Measurements from ENCODE around the gene C10orf71.

C10orf71 gene, protein sequence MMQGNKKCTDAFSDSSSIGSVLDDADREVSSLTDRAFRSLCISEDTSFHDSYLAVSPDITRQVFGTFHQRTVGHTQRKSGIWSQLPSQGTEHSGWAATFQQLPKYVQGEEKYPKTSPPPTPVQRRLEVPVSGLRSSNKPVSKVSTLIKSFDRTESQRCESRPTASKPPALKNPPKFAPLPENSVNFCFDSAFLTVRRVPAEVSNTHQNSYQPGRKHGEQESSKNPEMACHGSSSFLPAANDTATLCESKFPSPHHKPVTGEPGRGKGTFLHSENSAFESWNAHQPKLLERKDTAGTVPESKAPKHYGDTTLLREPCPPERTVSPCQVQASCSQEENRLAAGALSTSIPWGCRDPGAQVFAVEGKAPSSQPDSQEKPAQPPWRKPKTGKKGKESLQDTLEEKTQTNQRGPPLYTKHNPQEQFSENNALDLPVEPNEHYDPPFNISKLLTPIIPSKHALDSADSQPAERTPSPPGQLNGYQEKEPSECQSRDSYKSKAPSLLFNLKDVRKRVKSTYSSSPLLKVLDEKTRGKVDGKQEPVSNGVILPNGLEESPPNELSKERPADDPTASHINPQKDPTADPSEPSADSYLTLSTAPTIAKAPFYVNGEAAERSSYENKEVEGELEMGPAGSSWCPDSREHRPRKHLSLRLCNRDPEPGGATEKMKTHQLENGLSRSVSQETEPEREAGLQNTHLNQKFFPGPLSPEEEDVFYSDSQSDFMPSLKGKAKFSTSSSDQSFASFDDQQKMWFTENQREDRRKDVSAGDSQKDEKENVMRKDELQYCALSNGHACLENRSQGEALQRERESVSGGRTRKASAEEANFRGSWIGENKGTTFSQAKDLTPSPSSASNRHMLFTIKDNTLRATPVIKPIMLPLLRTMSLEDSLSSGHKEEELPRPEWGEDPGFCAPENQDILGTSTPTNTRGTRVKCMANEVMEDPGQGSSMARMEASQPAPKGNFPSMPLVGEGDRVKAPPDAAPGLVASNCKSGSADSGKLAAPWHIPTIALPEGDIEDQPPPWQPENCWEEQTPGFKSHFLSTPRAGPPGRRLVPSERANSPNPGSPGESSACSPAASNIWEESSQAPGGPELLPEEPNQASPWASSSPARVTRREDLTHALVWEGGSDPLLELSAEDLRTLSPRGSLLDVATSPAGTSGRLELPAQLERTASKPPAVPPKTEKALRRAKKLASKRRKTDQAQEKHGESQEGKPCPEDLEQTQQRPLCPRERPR (N-terminal part only)

DNA sequence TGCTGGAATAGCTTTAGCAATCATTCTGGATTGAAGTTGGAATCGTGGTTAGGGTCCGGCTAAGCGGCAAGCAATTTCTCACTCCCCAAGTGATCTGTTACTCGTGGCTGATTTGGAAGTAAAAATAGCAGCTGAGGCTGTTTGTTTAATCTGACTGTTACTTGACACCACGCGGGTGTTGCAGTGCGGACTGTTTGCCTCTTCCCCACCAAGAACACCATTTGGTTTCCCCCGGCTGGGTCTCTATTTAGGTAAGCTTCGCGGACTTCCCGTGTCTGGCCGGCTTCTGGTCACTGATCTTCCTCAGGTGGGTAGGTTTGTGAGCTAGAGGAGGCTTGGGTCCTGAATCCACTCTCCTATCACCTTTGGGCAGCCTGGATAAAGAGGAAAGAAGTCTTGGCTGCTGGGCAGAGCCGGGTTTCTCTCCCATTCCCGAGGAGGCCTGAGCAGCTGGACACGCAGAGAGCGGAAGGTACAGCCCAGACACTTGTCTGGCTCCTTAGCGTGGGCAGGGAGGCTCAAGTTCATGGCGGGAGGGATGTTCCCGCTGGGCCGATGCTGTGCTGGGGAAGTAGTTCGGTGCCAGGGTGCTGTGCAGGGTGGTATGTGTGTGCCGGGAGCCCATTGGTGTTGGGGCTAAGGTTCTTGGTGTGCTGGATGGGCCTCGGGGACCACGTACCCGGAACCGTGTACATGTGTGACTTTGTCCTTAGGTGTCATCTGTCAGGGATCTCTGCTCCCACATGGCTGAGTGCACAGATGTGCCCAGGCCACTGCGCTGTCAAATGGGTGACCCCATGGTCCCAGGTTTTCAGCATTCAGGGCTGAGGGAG is at the start of gene C10orf71:
C10orf71 (plus strand) TSS at position 188 of the 833 bp plus-strand sequence. CDS start 23,376 bp downstream, outside the sequence.
- DNase-seq (ENCODE audit: low spot score): peak; percentile 53

DNA sequence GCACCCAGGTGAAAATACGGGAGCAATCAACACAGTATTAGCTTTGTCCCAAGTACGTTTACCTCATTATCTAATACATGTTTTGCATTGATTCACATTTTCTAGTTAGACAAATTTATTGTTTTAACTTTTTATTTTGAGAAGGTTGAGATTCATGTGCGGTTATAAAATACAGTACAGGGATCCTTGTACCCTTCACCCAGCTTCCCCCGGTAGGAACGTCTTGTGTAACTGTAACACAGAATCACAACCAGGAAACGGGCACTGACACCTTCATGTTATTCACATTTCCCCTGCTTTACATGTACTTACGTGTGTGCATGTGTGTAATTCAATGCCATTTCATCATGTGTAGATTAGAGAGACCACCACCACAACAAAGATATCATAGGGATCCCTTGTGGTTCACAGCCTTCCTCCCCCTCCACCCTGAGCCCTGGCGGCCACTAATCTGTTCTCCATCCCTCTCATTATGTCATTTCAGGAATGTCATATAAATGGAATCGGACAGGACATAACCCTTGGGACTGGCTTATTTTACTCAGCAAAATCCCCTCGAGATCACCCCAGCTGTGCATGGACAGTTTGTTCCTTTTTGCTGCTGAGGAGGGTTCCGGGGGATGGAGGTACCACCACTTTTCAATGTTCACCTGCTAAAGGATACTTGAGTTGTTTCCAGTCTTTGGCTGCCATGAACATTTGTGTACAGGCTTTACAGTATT is 46.5 kb upstream of the C10orf71 start:
- no peak for DNase-seq (ENCODE audit: low spot score)

DNA sequence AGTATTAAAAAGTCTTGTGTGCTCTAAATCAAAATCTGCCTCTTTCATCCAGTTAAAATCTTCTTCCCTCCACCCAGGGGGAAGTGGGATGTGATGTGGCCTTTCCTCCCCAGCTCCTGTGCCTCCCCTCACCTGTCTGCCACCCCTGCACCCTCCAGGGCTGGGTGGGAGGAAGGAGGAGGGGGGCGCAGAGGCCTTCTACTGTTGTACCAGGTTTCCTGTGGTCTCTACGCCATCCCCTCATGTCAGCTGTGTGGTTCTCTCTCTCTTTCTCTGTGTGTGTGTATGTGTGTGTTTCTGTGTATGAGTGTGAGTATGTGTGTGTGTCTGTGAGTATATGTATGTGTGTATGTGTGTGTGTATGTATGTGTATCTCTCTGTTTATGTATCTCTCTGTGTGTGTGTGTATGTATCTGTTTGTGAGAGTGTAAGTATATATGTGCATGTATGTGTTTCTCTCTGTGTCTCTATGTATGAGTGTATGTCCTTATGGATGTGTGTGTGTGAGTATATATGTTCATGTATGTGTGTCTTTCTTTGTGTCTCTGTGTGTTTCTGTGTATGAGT is 45.5 kb upstream of the C10orf71 start:
- peak; percentile 5 for DNase-seq (ENCODE audit: low spot score)

DNA sequence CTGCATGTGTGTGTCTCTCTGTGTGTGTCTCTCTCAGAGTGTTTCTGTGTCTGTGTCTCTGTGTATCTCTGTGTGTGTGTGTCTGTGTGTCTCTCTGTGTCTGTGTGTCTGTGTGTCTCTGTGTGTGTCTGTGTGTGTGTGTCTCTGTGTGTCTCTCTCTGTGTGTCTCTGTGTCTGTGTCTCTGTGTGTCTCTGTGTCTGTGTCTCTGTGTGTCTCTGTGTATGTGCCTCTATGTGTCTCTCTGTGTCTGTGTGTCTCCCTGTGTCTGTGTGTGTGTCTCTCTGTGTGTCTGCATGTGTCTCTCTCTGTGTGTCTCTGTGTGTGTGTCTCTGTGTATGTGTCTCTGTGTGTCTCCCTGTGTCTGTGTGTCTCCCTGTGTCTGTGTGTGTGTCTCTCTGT is 44.8 kb upstream of the C10orf71 start:
- no peak for DNase-seq (ENCODE audit: low spot score)

DNA sequence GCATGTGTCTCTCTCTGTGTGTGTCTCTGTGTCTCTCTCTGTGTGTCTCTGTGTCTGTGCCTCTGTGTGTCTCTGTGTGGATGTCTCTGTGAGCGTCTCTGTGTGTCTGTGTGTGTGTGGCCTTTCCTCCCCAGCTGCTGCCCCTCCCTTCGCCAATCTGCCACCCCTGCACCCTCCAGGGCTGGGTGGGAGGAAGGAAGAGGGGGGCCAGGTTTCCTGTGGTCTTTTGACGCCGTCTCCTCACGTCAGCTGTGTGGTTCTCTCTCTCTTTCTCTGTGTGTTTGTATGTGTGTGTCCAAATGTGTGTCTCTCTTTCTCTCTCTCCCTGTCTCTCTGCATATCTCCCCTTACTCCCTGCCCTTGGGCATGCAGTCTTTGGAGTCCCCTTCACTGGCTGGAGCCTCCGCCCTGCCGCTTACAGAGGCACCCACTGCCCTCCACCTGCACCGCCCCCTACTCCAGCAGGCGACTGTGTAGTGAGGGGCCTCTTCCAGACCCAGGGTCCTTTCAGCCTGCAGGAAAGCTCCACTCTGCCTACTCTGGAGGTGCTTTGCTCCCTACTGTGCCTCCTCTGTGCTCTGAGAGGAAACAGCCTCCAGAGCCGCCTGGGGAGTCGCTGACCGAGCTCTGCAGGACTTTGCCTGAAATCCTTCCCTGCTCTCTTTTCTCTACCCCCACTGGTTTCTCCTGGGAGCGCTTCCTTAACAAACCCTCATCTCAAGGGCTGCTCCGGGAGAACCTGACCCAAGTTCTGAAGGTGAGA is 44.2 kb upstream of the C10orf71 start:
- DNase-seq (ENCODE audit: low spot score): peak; percentile 8

DNA sequence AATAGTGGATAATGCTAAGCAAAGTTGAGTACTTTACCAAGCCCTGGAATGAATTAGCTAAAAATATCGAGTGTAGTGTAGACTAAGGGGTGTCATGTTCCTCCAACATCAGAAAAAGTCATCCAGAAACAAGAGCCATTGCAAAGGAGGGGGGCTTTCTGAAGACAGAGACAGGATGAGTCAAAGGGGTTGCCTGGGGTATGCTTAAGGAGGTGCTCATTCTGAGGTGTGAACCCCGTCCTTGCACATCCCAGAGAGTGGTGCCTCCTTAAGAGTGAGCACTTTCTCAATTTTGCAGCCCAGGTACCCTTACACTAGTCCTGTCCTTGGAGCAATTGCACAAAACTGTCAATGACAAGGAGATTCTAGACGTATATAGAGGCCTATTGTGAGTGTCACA is 43.1 kb upstream of the C10orf71 start:
- DNase-seq (ENCODE audit: low spot score): no peak

DNA sequence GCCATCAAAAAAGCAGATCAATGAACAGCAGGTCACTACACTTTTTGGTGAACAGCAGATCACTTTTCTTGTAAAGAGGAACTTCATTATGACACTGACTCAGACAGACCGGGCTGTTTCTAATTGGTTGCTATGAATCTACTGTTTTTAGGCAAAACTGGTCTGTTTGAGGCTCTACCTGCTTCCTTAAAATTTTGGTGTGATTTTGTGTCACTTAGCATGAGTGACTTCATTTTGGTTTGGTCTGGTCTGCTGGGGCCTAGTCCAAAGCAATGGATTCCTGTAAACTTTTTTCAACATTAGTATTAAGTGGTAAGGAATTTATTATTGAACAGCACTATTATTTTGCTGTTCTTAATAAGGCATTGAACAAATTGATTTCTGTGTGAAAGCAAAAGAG is 41.8 kb upstream of the C10orf71 start:
- DNase-seq (ENCODE audit: low spot score): peak; percentile 17

DNA sequence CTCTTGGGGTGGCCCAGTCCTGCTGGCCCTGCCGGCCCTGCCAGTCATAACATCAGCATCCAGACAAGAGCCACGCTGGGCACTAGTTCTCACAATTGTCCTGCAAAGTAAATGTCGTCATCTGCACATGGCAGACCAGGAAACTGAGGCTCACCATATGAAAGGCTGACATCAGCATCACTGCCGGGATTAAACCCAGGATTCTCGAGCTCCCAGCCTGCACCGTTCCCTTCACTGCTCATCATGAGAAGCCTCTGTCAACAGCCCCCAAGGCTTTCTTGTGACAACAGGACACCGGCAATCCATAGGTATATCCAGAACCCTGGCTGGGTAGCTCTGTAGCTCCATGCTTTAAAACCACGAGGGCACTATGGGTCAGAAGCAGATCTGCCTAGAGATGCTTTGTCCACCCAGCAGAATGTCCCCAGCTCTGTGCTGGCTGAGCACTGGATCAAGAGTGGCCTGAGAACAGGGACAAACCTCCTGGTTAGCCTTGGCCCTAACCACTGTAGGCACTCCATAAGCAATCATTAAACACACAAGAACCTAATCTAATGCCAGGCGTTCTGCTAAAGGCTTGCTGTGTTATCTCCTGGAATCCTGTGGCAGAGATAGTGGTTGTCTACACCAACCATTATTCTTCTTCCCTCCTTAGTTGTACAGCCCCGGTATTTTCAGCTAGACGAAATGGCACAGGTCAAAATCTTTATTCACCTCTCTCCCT is 41.2 kb upstream of the C10orf71 start:
- no peak for DNase-seq (ENCODE audit: low spot score)

DNA sequence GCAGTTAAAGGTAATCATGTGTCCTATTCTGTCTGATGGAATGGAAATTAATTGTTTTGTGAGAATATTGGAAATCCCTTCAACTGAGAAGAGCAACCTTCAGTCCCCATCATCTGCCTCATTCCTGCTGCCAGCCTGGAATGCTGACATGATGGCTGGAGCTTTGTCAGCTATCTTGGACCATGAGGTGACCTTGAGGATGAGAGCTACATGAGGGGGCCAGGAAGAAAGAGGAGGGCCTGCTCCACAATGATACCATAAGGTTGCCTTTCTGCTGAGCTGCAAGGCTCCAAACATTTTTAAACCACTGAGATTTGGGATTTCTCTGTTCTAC is 40.7 kb upstream of the C10orf71 start:
- no peak for DNase-seq (ENCODE audit: low spot score)

DNA sequence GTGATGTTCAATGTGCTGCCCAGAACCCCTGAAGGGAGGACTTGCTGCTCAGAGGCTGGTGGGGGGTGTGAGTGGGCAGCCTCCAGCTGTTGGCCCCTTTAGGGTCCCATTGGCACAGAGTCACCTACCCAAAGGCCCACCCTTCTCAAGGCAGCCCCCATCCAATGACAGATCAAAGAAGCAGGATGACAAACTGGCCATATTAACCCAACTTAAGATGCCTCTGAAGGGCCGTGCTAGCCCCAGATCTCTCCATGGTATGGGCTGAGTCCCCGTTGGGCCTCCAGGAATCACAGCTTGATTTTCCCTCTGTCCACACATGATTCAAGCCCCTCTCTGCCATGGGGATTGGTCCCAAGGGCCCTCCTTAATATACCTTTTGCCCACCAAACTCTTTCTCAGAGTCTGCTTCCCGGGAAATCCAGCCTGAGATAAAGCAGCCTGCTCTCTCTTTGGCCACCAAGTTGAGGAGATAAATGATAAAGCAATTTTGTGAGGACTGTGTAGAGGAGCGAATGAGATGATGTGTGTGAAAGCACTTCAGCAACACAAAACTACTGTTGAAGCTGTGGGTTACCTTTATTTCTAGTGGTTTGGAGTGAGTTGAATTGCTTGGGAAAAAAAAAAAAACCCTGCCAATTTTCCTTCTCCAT is 38.2 kb upstream of the C10orf71 start:
- DNase-seq (ENCODE audit: low spot score): no peak

DNA sequence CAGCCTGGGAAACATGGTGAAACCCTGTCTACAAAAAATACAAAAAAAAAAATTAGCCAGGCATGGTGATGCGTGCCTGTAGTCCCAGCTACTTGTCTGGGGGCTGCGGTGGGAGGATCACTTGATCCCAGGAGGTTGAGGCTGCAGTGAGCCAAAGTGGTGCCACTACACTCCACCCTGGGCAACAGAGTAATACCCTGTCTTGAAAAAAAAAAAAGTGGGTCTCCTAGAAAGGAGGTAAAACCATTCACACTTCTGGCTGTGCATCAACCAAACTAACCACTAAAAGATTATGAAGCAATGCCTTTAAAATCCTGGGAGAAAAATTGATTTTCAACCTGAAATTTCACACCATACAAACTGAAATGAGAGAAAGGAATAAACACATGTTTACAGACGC is 35.4 kb upstream of the C10orf71 start:
- no peak for DNase-seq (ENCODE audit: low spot score)

DNA sequence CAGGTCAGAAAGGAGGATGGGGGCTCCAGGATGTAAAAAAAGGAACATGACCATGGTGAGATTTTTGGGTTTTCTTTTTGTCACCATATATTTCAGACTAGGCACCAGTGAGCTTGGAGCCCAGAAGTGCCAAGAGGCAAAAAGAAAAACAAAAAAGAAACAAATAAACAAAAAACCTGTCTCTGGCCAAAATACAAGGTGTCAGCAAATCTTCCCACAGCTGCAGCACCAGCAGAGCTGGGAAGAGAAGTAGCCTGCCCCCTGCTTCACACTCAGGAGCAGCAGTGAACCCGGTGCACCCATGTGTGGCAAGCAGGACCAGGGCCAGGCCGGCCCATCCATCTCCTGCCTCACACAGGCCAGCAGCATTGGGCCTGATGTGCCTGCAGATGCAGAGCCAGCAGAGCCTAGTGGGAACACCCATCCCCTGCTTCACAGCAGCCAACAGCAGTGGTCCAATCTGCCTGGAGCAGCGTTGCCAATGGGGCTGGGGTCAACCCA is 34.7 kb upstream of the C10orf71 start:
- DNase-seq (ENCODE audit: low spot score): no peak

DNA sequence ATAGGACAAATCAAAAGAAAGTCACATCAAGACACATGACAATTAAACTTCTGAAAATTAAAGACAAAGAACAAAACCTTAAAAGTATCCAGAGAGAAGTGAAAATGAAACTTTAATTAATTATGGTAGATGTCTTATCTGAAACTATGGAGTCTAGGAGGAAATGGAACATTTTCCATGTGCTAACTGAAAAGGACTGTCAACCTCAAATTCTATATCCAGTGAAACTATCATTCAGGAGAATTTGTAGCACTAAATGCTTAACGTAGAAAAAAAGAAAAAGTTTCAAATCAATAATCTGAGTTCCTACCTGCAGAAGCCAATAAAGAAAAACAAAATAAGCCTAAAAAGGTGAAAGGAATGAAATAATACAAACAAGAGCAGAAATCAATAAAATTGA is 33.1 kb upstream of the C10orf71 start:
- DNase-seq (ENCODE audit: low spot score): no peak

DNA sequence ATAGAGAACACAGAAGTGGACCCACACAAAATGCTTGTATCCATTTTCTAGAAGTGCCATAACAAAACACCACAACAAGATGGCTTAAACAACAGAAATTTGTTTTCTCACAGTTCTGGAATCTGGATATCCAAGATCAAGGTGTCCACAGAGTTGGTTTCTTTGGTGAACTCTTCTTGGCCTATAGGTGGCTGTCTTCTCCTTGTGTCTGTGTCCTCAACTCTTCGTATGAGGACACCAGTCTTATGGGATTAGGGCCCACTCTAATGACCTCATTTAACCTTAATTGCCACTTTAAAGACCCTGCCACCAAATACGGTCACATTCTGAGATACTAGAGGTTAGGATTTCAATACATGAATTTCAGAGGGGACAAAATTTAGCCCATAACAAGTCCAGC is 30.8 kb upstream of the C10orf71 start:
- peak; percentile 16 for DNase-seq (ENCODE audit: low spot score)

DNA sequence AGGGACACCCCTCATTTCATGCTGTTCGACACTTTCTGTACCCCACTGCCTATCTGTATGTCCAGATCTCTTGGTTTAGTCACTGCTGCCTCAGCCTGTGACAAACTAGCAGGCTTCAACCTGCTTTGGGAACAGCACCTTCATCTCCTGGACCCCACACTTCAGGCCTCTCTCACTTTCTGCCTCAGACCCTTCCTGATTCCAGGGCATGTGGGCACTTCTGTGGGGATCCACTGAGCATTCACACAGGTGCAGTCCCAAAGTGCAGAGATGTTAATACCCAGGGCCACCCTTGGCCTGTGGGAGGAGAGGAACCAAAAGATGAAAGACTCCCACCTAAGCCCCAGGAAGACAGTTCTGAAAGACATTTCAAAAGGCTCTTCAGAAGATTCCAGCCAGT is 29.4 kb upstream of the C10orf71 start:
- no peak for DNase-seq (ENCODE audit: low spot score)

DNA sequence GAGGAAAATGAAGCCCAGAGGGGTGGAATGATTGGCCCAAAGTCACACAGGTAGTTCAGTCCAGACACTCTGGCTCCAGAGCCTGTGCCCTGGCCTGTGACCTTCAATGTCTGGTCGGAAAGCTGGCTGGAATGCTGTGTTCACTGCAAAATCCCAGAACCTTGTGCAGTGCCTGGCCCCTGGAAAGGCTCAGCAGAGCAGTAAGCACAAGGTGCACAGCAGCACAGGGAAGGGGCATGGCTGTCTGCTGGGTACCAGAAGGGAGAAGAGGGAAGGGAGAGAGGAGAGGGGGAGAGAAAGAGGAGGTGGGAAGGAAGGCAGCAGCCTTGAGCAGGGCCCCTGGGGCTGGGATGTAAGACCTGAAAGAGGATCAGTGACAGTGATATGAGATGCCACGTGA is 28.4 kb upstream of the C10orf71 start:
- no peak for DNase-seq (ENCODE audit: low spot score)

DNA sequence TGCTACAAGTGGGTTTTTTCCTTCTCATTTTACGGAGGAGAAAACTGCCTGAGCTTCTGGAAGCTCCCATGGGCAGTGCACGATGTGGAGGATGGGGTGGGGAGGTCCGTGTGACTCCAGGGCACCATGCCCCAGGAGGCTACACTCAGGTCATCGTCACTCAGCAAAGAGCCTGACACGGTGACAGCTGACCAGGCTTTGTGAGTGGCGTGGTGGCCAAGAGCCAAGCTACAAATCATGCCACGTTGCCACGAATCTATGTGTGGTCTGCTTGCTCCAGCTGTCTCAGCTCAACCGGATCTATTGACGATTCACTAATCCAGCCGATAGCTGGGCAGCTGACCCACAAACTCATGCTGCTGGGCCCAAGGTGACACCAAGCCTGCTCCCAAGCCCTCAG is 27.6 kb upstream of the C10orf71 start:
- no peak for DNase-seq (ENCODE audit: low spot score)
